Tibial nerve (tissue), 3 donors: ENCODE measurements around the gene LDHA.

Experiments used
- CTCF ChIP-seq, 5 experiments: fragments of 200-600 bp in 3 of 5; fragments of 450-650 bp in 2 of 5; sonication (generic) in 3 of 5; IDR thresholded peaks; one replicate each; pipeline ENCODE4 v1.5.1; 2016 to 2019; ENCODE audit warnings: antibody characterized with exemption in 5 of 5, mild to moderate bottlenecking in 3 of 5, moderate library complexity in 2 of 5
- POLR2A ChIP-seq, 2 donors: fragments of 450-650 bp; IDR thresholded peaks; one replicate each; pipeline ENCODE4 v1.6.1; 2017; ENCODE audit warnings: antibody characterized with exemption in 2 of 2, mild to moderate bottlenecking in 2 of 2, moderate library complexity in 2 of 2

DNA sequence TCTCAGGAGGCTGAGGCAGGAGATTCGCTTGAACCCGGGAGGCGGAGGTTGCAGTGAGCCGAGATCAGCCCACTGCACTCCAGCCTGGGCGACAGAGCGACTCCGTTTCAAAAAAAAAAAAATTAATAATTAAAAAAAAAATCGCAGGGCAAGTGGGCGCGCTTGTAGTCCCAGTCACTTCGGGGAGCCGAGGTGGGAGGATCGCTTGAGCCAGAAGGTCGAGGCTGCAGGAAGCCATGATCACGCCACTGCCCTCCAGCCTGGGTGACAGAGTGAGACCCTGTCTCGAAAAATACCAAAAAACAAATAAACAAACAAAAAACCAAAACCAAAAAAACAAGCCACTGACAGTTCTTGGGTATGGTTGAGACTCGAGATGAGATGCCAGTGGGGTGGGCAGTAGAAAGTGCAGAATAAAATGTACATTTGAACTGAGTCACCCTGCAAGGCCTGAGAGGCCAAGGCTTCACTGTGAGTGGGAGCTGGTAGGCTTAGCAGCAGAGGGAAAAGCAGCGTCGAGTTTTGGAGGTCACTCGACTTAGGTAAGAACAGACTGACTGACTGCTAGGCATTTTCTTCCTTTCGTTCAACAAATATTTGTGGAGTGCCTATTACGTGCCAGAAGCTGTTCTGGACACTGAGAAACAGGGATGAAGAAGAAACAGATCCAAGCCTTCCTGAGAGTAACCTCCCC is 635 bp upstream of the LDHA start:
- no peak for TF ChIP-seq POLR2A (IDR thresholded peaks at IDR 0.05)
- TF ChIP-seq CTCF (IDR thresholded peaks at IDR 0.05) = no peak
